IPS DF 6.9 (cell line): ENCODE results near the gene RAPGEF1.
"Not testable (repeated sequence)": the region's sequence is repeated elsewhere in the genome, so short reads cannot be mapped to it uniquely, and the experiment has no call there.

Experiments used
- DNase-seq: peaks from one replicate; pipeline ENCODE4 v3.0.0-alpha.2; 2013; ENCODE audit warnings: low read depth, low spot score
- H3K27ac ChIP-seq: one replicate; pipeline ENCODE4 v1.5.1; 2013; ENCODE audit warnings: low read length, control low read depth
- H3K27me3 ChIP-seq: 2 replicates; pipeline ENCODE4 v1.6.1; 2013; ENCODE audit warnings: mild to moderate bottlenecking, low read length; ENCODE audit not compliant: control insufficient read depth, insufficient read depth
- H3K36me3 ChIP-seq: 2 replicates; pipeline ENCODE4 v1.6.1; 2013; ENCODE audit warnings: low read length; ENCODE audit not compliant: control insufficient read depth, insufficient read depth
- H3K4me1 ChIP-seq: 2 replicates; pipeline ENCODE4 v1.6.1; 2013; ENCODE audit warnings: low read length; ENCODE audit not compliant: control insufficient read depth, insufficient read depth
- H3K4me3 ChIP-seq: 2 replicates; pipeline ENCODE4 v1.5.1; 2013; ENCODE audit warnings: mild to moderate bottlenecking, low read length
- H3K9me3 ChIP-seq: 2 replicates; pipeline ENCODE4 v1.6.1; 2013; ENCODE audit warnings: low read length, inconsistent platforms; ENCODE audit not compliant: control insufficient read depth, insufficient read depth
- WGBS: extraction: QIAGEN DNeasy Blood & Tissue Kit; methylation state at CpG from one replicate; pipeline ENCODE4 v1.1.7; 2013; ENCODE audit warnings: mixed read lengths, missing lambda C conversion rate; ENCODE audit not compliant: insufficient read length, insufficient coverage; 5-methylcytosine and 5-hydroxymethylcytosine counted together

Gene RAPGEF1

DNA sequence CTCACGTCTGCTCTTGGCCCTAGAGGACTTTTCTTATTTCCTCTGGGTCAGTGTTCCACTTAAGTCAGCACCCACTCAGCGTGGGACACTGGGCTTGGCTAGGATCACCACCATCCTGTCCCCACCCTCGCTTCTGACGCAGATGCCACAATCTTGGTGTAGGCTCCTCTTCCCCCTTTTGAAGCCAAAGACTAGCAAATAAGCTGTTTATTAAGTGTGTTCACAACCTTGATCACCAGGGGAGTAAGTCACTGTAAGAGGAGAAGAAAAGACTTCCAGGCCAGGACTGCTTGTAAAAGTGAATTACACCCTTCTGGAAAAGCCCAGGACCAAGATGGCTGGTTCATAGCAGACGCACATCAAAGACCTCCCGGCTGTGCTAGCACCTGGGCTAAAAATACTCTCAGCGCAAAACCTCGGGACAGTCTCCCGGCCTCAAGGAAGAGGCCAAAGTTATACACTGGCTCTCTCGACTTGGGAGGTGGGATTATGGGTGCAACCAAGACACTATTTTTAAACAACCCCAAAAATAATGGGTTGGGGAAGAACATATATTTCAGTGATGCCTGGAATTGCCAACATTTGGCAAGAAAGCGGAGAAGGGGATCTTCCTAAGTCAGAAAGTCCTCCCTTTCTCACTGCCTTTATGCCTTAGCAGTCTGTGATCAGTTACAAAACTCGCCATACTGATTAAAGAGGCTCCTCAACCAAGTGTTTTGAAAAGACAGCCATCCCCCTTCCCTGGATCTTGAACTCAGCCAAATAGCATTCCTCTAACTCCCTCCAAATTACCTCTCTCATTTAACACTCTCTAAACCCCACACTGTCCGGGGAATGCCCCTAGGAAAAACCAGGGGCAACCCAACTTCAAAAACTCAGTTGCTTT, 69.4 kb downstream of the RAPGEF1 start:
- Histone ChIP-seq H3K4me3 (no peak overlapping the region), H3K27ac (no peak overlapping the region), H3K4me1 (peaks cover 21% of the 10 kb centered on the region), H3K36me3 (no peaks in the 10 kb centered on the region), H3K9me3 (no peaks in the 10 kb centered on the region), H3K27me3 (no peaks in the 10 kb centered on the region)
- no peak for DNase-seq
- WGBS, result no CpG with 5 or more reads among the region's 13 CpGs

DNA sequence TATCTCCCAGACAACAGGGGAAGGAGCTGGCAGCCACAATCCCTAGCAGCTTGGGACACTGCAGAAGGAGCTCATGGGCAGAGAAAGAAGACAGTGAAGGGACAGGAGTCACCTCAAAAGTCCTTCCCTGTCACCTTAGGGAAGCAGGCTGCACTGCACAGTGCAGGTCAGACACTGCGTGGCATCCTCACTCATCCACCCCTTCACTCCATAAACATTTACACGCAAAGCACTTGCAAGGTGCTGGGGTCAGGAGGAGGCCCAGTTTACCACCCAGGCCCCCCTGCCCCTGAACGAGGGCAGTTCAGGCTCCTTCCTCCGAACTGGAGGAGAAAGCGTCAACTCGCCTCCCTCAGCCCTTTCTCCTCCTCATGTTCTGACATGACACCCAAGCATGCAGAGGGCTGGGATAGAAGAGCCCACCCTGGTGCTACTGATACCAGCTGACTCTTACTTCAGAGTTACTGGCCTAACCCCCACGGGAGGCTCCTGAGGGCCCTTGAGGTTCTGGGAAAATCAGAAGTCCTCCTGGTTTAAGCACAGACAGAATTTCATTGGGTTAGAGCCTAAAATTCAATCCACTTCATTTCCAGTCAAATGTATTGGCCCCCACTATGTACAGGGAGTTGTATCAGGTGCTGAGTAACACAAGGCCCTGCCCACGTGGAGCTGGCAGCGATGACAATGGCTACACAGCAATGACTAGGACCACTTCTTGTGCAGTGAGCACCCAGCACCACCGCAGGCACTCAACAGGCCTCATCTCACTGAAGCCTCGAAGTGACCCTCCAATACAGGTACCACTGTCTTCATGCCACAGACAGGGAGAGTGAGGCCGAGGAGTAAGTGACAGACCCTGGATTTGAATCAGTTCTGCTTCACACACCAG, 70.4 kb downstream of the RAPGEF1 start:
- Histone ChIP-seq H3K36me3 (no peaks in the 10 kb centered on the region), H3K4me1 (peaks cover 13% of the 10 kb centered on the region), H3K9me3 (no peaks in the 10 kb centered on the region), H3K4me3 (no peak overlapping the region), H3K27me3 (no peaks in the 10 kb centered on the region), H3K27ac (no peak overlapping the region)
- DNase-seq, result no peak
- WGBS, result no CpG with 5 or more reads among the region's 12 CpGs

DNA sequence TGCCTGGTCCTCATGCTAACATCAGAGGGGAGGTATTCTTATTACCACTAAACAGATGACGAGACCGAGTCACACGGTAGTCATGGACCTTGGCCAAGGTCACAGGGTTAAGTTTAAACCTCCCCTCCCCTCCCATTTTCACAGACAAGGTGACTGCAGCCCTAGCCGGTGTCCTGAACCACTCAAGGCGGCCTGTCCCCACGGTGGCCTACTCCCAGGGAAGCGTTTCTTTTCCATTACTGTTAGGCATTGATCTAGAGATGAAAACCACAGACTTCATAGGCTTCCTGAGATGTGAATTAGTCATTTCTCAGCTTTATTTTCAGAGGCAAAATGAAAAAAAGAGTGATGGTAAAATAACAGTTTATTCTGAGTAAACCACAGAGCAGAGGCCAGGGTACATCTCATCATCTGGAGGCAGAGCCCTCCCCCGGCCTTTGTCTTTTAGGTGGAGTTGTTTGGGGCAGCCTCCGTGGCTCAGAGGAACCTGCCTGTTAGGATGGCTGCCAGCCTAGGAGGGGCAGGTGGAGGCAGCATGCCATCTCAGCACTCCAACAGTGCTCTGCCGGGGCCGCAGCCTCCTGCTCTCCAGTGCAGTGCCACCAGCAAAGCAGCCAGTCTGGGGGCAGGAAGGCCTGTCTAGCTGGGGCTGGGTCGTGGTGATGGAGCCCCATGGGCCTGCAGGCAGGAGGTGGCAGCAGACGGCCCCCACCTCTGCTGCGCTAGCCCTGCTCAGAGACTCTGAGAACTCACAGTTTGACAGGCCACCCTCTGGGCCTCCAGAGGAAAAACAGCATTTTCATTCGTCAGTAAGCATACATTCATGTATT, 71.2 kb downstream of the RAPGEF1 start:
- H3K36me3 ChIP-seq, result no peaks in the 10 kb centered on the region
- H3K27ac ChIP-seq, result no peak overlapping the region
- no peak overlapping the region for H3K4me3 ChIP-seq
- DNase-seq, result no peak
- H3K9me3 ChIP-seq, result no peaks in the 10 kb centered on the region
- no CpG with 5 or more reads among the region's 15 CpGs for WGBS
- peaks cover 10% of the 10 kb centered on the region for H3K4me1 ChIP-seq
- H3K27me3 ChIP-seq, result no peaks in the 10 kb centered on the region

DNA sequence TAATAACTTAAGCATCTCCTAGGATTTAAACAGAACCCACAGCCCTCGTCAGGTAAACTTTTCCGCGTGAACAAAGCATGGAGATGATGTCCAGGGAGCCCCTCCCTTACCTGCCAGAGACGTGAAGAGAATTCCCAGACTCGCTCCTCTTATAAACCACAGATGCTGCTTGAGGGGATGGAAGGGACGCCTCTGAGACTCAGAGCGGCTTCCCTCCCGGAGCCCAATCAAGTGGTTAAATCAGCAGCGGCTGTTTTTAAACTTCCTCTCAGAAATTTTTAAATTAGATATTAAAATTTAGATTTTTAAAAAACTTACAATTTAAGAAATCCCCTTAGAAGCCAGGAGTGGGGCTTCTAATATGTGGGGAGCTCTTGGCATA, 71.8 kb downstream of the RAPGEF1 start:
- H3K4me3 ChIP-seq, result no peak overlapping the region
- no peak overlapping the region for H3K27ac ChIP-seq
- no peak for DNase-seq
- H3K36me3 ChIP-seq, result no peaks in the 10 kb centered on the region
- H3K9me3 ChIP-seq, result no peaks in the 10 kb centered on the region
- H3K27me3 ChIP-seq, result no peaks in the 10 kb centered on the region
- WGBS, result no CpG with 5 or more reads among the region's 9 CpGs
- peaks cover 10% of the 10 kb centered on the region for H3K4me1 ChIP-seq

DNA sequence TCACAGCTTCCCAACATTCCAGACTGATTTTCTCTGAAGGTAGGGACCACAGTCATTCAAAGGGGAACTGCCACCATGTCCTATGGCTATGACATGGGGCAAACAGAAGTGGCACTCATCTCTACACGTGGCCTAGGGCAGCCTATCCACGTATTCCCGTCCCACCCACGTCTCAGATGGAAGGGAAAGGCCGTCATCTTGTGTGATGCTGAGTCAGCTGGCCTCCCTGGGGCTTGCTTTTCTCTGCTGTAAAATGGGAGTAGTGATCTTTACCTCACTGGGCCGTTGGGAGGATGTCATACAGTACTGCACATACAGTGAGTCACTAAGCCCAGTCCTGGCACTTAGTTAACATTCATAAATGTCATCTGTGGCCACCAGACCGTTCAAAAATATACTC, 72.3 kb downstream of the RAPGEF1 start:
- no CpG with 5 or more reads among the region's 7 CpGs for WGBS
- H3K27ac ChIP-seq, result no peak overlapping the region
- DNase-seq, result no peak
- H3K36me3 ChIP-seq, result no peaks in the 10 kb centered on the region
- peaks cover 10% of the 10 kb centered on the region for H3K4me1 ChIP-seq
- H3K27me3 ChIP-seq, result no peaks in the 10 kb centered on the region
- H3K9me3 ChIP-seq, result no peaks in the 10 kb centered on the region
- H3K4me3 ChIP-seq, result no peak overlapping the region

DNA sequence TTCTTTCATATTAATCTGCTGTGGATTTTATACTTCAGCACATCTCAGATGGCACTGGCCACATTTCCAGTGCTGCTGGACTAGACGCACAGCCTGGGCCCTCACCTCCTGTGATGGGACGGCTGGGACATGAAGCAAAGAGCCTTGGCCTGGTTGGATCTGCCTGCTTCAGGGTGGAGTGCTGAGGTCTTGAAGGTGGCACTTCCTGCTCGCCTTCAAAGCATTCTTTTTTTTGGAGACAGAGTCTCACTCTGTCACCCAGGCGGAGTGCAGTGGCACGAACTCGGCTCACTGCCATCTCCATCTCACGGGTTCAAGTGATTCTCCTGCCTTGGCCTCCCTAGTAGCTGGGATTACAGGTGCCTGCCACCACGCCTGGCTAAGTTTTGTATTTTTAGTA, 73.1 kb downstream of the RAPGEF1 start:
- WGBS, result no CpG with 5 or more reads among the region's 8 CpGs
- Histone ChIP-seq H3K36me3 (no peaks in the 10 kb centered on the region), H3K27me3 (no peaks in the 10 kb centered on the region), H3K4me3 (no peak overlapping the region), H3K9me3 (no peaks in the 10 kb centered on the region), H3K27ac (no peak overlapping the region), H3K4me1 (peaks cover 11% of the 10 kb centered on the region)
- no peak for DNase-seq

DNA sequence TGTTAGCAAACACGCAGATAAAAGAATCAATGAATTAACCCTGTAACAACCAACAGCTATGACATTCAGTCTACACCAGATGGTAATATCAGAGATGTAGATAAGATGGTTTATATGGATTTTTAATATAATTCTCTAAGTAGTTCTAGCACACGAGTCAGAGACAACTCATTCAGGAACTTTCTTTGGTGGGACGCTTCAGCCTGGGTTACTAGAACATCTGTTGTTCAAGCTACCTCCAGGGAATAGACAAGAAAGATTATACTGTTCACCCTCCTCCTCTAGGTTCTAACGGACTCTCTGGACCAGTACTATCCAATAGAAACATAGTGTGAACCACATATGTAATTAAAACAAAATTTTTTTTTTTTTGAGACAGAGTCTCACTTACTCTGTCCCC, 73.8 kb downstream of the RAPGEF1 start:
- Histone ChIP-seq H3K27me3 (no peaks in the 10 kb centered on the region), H3K36me3 (no peaks in the 10 kb centered on the region), H3K4me3 (no peak overlapping the region), H3K27ac (no peak overlapping the region), H3K4me1 (peaks cover 8% of the 10 kb centered on the region), H3K9me3 (no peaks in the 10 kb centered on the region)
- no CpG with 5 or more reads among the region's 4 CpGs for WGBS
- no peak for DNase-seq

DNA sequence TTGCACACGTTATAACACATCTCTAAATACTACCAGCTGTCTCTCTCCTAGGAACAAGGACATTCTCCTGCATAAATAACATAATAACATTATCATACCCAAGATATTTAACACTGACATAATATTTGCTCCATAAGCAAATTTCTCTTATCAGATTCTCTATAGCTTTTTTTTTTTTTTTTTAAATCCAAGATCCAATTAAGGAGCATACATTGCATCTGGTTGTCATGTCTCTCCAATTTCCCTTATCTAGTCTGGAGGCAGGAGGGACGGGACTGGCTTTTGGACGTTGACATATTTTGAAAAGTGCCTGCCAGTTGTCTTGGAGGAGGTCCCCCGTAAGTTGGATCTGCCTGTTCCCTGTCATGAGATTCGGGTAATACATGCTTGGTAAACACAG, 76.6 kb downstream of the RAPGEF1 start:
- H3K27me3 ChIP-seq, result no peaks in the 10 kb centered on the region
- no peak for DNase-seq
- no peak overlapping the region for H3K27ac ChIP-seq
- H3K9me3 ChIP-seq, result no peaks in the 10 kb centered on the region
- H3K4me1 ChIP-seq, result peaks cover 4% of the 10 kb centered on the region; the same call in 1 of the 2 replicates
- WGBS, result 100% methylated on average over 1 of the region's 5 CpGs
- H3K4me3 ChIP-seq, result no peak overlapping the region
- H3K36me3 ChIP-seq, result no peaks in the 10 kb centered on the region

DNA sequence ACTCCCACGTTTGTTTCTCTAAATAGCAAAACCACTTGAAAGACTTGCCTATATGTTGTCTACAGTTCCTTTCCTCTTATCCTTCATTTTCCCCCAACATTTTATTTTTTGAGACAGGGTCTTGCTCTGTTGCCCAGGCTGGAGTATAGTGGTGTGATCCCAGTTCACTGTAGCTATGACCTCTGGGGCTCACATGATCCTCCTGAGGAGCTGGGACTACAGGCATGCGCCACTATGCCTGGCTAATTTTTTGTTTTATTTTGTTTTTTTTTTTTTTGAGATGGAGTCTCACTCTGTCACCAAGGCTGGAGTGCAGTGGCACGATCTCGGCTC, 77.6 kb downstream of the RAPGEF1 start:
- H3K4me1 ChIP-seq, H3K36me3 ChIP-seq, H3K27ac ChIP-seq, DNase-seq, H3K4me3 ChIP-seq, H3K27me3 ChIP-seq, H3K9me3 ChIP-seq: not testable (repeated sequence)
- WGBS, result no CpG with 5 or more reads among the region's 4 CpGs
